Ovary (tissue), 9 donors: ENCODE measurements around the gene HIVEP3. TPM values are rescaled to one million over a fixed set of nuclear protein-coding genes. Genes with fewer than 3 reads are reported as not detected.

Experiments used
- DNase-seq, 5 donors: peaks; one replicate each; pipeline ENCODE4 v3.0.0-alpha.2; 2019 to 2020
- H3K27ac ChIP-seq, 2 donors: fragments of 200-600 bp; one replicate each; pipeline versions ENCODE4 v1.5.1 to v1.8.0; 2019 to 2022
- H3K27me3 ChIP-seq: fragments of 200-600 bp; one replicate; pipeline ENCODE4 v1.8.0; 2022
- H3K36me3 ChIP-seq: fragments of 200-600 bp; sonication (generic); one replicate; pipeline ENCODE4 v1.5.1; 2019
- H3K4me1 ChIP-seq: one replicate; pipeline ENCODE4 v1.8.1; 2013; ENCODE audit warnings: mild to moderate bottlenecking, moderate library complexity; ENCODE audit not compliant: insufficient read depth
- H3K4me3 ChIP-seq: fragments of 200-600 bp; sonication (generic); one replicate; pipeline ENCODE4 v1.5.1; 2017
- H3K9me3 ChIP-seq, 2 donors: fragments of 200-600 bp in 1 of 2; sonication (generic) in 1 of 2; one replicate each; pipeline versions ENCODE4 v1.5.1 to v1.8.1; 2013 to 2019; ENCODE audit warnings: mild to moderate bottlenecking in 1 of 2, moderate library complexity in 1 of 2
- EP300 ChIP-seq: sonication (generic); formaldehyde crosslinking; IDR thresholded peaks from one replicate; pipeline ENCODE4 v1.6.1; 2017; ENCODE audit warnings: antibody characterized with exemption
- POLR2A ChIP-seq: fragments of 450-650 bp; IDR thresholded peaks from one replicate; pipeline ENCODE4 v1.6.1; 2017; ENCODE audit warnings: antibody characterized with exemption, mild to moderate bottlenecking, moderate library complexity
- WGBS, 3 donors: extraction: QIAGEN DNeasy Blood & Tissue Kit in 1 of 3; methylation state at CpG; one replicate each; pipeline versions ENCODE4 v1.1.5 to v1.1.7; 2013 to 2017; 5-methylcytosine and 5-hydroxymethylcytosine counted together
- intact Hi-C, 4 donors: fragments of 100-400 bp; cut with DNase I; formaldehyde crosslinking; loops; one replicate each; pipeline versions ENCODE4 v1.11.0 to v1.15.1; 2022 to 2023
- polyA plus RNA-seq, 2 donors: library from polyadenylated mRNA; stranded (reverse); fragments of 200-250 nt in 1 of 2; fragments of 350-450 nt in 1 of 2; fragmentation: Illumina TruSeq in 1 of 2; extraction: RNeasy Lipid Tissue Mini Kit (QIAGEN cat#74804) in 1 of 2; gene quantifications; one replicate each; pipeline ENCODE4 v1.2.3, GENCODE V29; 2013 to 2014
- total RNA-seq, 7 donors: library from RNA; depleted of rRNA in 2 of 7; stranded (reverse); fragments of >200 nt in 2 of 7; fragmentation: NEBNext Ultra II Directional in 3 of 7; extraction: Animal tissue kit (Norgen Biotek cat#: 25700) in 3 of 7; gene quantifications; one replicate each; pipeline versions ENCODE4 v1.1.0 to v1.2.4, GENCODE V29; 2016 to 2023
- TF ChIP-seq, protein P1 (sequence below), 3 donors: fragments of 450-650 bp in 2 of 3; fragments of 200-600 bp in 1 of 3; IDR thresholded peaks; one replicate each; pipeline versions ENCODE4 v1.5.1 to v1.8.0; 2016 to 2022; ENCODE audit warnings: antibody characterized with exemption in 3 of 3, mild to moderate bottlenecking in 1 of 3
- donor health status: DM: no; HTN: no; CAD: no; lungs with moderate emphysema.
- donor health status: DM: no; HTN: no; CAD: no.
- donor health status: Bipolar disorder and iron deficiency.
- donor health status: DM: yes; HTN: yes; CAD: no.
- donor health status: DM: no; HTN: no; CAD: no.
- donor health status: DM: yes; HTN: yes; CAD: no.

Gene HIVEP3
- total and polyA plus RNA-seq, 9 donors, result 3.0 to 7.5 (median 5.2) TPM

DNA sequence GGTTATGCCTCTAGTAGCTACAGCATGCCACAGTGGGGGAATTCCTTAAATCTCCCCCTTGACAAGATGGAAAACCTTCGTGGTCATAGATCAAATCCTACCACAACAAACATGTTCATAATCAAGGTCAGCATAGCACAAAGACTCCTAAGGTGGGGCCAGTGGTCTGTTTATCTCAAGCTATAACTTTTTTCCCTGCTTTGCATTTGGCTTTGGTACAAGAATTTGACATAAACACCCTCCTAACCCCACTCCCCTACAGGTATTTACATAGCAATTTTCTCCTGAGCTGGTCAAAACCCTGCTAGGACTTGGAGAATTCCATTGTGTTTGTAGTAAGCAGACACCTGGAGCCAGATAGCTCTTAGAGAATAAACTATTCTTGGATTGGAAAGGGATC is 58.5 kb downstream of the HIVEP3 start:
- Histone ChIP-seq H3K4me1 (peaks cover 5% of the 10 kb centered on the region), H3K36me3 (no peaks in the 10 kb centered on the region), H3K27me3 (no peaks in the 10 kb centered on the region), H3K4me3 (no peak overlapping the region), H3K27ac (no peak overlapping the region), H3K9me3 (no peaks in the 10 kb centered on the region)
- intact Hi-C loops, result no loop called here
- DNase-seq, result no peak
- WGBS, 3 donors, result 30 to 58% (median 58%) methylated on average over 1 of the region's 1 CpG
- TF ChIP-seq, protein P1, sequence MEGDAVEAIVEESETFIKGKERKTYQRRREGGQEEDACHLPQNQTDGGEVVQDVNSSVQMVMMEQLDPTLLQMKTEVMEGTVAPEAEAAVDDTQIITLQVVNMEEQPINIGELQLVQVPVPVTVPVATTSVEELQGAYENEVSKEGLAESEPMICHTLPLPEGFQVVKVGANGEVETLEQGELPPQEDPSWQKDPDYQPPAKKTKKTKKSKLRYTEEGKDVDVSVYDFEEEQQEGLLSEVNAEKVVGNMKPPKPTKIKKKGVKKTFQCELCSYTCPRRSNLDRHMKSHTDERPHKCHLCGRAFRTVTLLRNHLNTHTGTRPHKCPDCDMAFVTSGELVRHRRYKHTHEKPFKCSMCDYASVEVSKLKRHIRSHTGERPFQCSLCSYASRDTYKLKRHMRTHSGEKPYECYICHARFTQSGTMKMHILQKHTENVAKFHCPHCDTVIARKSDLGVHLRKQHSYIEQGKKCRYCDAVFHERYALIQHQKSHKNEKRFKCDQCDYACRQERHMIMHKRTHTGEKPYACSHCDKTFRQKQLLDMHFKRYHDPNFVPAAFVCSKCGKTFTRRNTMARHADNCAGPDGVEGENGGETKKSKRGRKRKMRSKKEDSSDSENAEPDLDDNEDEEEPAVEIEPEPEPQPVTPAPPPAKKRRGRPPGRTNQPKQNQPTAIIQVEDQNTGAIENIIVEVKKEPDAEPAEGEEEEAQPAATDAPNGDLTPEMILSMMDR (IDR thresholded peaks at IDR 0.05), result no peak
- no peak for TF ChIP-seq POLR2A
- TF ChIP-seq EP300, result no peak

DNA sequence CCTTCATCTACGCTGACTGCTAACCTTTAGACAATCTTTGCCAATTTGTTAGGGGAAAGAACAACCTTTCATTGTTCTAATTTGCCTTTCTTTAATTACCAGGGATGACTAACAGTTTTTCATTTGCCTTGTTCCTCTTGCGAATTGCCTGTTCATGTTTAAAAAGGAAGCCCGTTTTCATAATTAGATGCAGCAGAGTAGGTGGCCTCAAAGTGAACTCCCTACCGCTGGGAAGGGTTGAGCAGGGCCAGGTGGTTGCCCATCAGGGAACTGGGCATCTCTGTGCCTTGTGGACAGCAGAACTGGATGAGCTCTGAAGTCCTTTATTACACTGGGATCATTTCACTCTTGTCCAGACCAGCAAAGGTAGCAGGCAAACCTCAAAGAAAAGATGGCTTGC is 59.0 kb downstream of the HIVEP3 start:
- peaks cover 5% of the 10 kb centered on the region for H3K4me1 ChIP-seq
- WGBS, 3 donors, result 92 to 95% (median 93%) methylated on average over 4 of the region's 4 CpGs
- no peak overlapping the region for H3K4me3 ChIP-seq
- H3K27me3 ChIP-seq, result no peaks in the 10 kb centered on the region
- no peak for TF ChIP-seq EP300
- intact Hi-C loops, result no loop called here
- H3K27ac ChIP-seq, result no peak overlapping the region
- no peak for DNase-seq
- no peaks in the 10 kb centered on the region for H3K36me3 ChIP-seq
- H3K9me3 ChIP-seq, result no peaks in the 10 kb centered on the region

DNA sequence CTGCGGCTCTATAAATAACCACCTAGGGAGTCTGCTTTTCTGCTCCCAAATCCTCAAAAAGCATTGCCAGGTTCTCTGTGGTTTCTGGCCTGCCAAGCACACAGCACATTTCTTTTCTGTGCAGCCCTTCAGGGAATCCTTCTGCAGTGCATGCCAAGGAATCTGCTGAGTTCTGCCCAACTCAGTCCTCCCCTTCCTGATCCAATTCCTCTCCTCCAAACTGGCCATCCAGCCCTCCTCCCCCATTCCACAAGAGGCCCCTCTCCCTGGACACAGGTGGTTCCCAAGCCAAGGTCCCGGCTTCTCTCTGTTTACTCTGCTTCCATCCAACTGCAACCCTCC is 61.8 kb downstream of the HIVEP3 start:
- no peak for TF ChIP-seq POLR2A
- TF ChIP-seq, protein P1 (IDR thresholded peaks at IDR 0.05), result no peak
- TF ChIP-seq EP300, result no peak
- Histone ChIP-seq H3K27ac (no peak overlapping the region), H3K27me3 (no peaks in the 10 kb centered on the region)

DNA sequence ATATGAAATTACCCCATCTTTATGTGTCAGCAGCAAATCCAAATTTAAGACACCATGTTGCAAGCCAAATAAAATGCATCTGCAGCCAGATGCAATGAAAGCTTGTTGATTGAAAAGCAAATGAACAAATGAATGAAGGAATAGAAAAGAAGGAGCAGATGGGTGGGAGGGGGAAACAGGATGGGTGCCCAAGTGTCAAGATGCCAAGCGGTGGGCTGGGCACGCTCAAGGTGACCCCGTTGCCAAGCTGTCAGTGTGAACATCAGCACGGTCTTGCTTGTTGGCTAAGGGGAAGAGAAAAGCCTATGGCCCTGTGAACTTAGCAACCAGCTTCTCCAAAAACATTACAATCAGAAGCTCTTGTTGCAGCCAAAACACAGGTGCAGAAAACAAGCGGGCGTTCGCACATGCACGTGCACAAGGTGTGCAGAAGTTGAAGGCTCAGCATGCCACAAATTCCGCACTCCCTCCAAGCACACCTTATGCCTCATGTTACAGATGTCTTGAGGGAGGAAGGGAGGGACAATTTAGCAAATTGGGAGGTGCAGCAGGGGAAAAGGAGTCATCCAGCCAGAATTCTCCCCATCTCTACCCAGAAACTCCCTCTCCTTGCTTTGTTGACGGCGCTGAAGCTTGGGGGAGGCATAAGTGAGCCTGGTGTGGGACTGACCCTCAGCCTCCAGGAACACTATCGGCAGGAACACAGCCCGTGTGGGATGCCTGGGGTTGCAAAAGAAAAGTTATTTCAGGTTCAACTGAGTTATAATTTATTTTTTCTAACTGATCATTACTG is 62.4 kb downstream of the HIVEP3 start:
- intact Hi-C loops, result no loop called here
- Histone ChIP-seq H3K36me3 (no peaks in the 10 kb centered on the region), H3K27me3 (no peaks in the 10 kb centered on the region), H3K27ac (no peak overlapping the region), H3K4me1 (peaks cover 5% of the 10 kb centered on the region), H3K4me3 (no peak overlapping the region), H3K9me3 (no peaks in the 10 kb centered on the region)
- WGBS, 3 donors, result 30 to 38% (median 35%) methylated on average over 13 of the region's 13 CpGs
- no peak for DNase-seq
- TF ChIP-seq EP300 (no peak), POLR2A (no peak)
- TF ChIP-seq, protein P1 (IDR thresholded peaks at IDR 0.05), result no peak

More for the DNA sequence above, 61.8 kb downstream of the HIVEP3 start:
- 5 to 11% (median 7%) methylated on average over 2 of the region's 2 CpGs for WGBS, 3 donors
- H3K4me3 ChIP-seq, result no peak overlapping the region
- H3K36me3 ChIP-seq, result no peaks in the 10 kb centered on the region
- no peaks in the 10 kb centered on the region for H3K9me3 ChIP-seq
- intact Hi-C loops, result no loop called here
- H3K4me1 ChIP-seq, result peaks cover 5% of the 10 kb centered on the region
- DNase-seq, result peak in 2 of 5 donors; percentile 20 to 47

DNA sequence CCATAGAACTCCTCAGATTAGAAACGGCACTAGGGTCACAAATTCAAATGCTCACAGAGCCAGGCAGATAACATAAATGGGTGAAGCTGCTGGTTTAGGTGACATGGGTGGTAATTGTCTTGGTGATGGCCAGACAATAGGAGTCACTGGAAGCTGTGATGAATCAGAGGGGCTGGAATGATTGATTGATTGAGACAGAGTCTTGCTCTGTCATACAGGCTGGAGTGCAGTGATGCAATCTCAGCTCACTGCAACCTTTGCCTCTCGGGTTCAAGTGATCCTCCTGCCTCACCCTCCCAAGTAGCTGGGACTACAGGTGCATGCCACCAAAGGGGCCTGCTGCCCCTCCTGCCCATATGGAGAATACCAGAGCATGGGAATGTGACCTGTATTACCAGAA is 63.0 kb downstream of the HIVEP3 start:
- peaks cover 5% of the 10 kb centered on the region for H3K4me1 ChIP-seq
- no peak for DNase-seq
- H3K27ac ChIP-seq, result no peak overlapping the region
- TF ChIP-seq POLR2A, result no peak
- TF ChIP-seq EP300, result no peak
- TF ChIP-seq, protein P1 (IDR thresholded peaks at IDR 0.05), result no peak
- no peak overlapping the region for H3K4me3 ChIP-seq
- H3K36me3 ChIP-seq, result no peaks in the 10 kb centered on the region
- no peaks in the 10 kb centered on the region for H3K9me3 ChIP-seq
- 83 to 93% (median 92%) methylated on average over 2 of the region's 2 CpGs for WGBS, 3 donors
- intact Hi-C loops, result no loop called here
- H3K27me3 ChIP-seq, result no peaks in the 10 kb centered on the region
